WTC11 (cell line): ENCODE measurements around the gene FANCC. TPM values are rescaled to one million over a fixed set of nuclear protein-coding genes. Genes with fewer than 3 reads are reported as not detected.

Experiments
- ATAC-seq: fragments of 200-7000 bp; cut with Tn5 transposase; 2 replicates; pipeline ENCODE4 v1.10.0; 2021; ENCODE audit warnings: mild to moderate bottlenecking, moderate library complexity
- CTCF ChIA-PET: fragments of 300-600 bp; sonication (Branson Sonifier 250); formaldehyde crosslinking; loops from one replicate; lab custom pipeline; 2021; ENCODE audit warnings: antibody characterized with exemption; lab: Charles Lee
- POLR2A ChIA-PET: fragments of 350-600 bp; sonication (Branson Sonifier 250); formaldehyde crosslinking; loops from one replicate; lab custom pipeline; 2021; ENCODE audit warnings: antibody characterized with exemption; lab: Charles Lee
- DNase-seq: peaks from one replicate; pipeline ENCODE4 v3.0.0; 2021; ENCODE audit warnings: low spot score
- H3K27ac Mint-ChIP-seq: 2 replicates; pipeline ENCODE4 v1.8.0; 2021; ENCODE audit warnings: mixed read lengths
- H3K27me3 Mint-ChIP-seq: 2 replicates; pipeline ENCODE4 v1.8.0; 2021; ENCODE audit warnings: low read depth, mild to moderate bottlenecking, moderate library complexity, mixed read lengths
- H3K36me3 Mint-ChIP-seq: 2 replicates; pipeline ENCODE4 v1.8.0; 2021; ENCODE audit warnings: mixed read lengths
- H3K4me1 Mint-ChIP-seq: 2 replicates; pipeline ENCODE4 v1.8.0; 2022; ENCODE audit warnings: mixed read lengths
- H3K4me3 Mint-ChIP-seq: 2 replicates; pipeline ENCODE4 v1.8.0; 2021; ENCODE audit warnings: mild to moderate bottlenecking, moderate library complexity, mixed read lengths
- H3K9me3 Mint-ChIP-seq: 2 replicates; pipeline ENCODE4 v1.8.0; 2021; ENCODE audit warnings: mixed read lengths
- CBFB ChIP-seq: sonication (generic); formaldehyde crosslinking; IDR thresholded peaks from 2 replicates; pipeline ENCODE4 v1.8.1; 2022; ENCODE audit warnings: mild to moderate bottlenecking, low read depth, missing genetic modification reagents
- CREB1 ChIP-seq: sonication (generic); formaldehyde crosslinking; IDR thresholded peaks from 2 replicates; pipeline ENCODE4 v1.8.0; 2023; ENCODE audit warnings: mild to moderate bottlenecking, missing genetic modification reagents
- ERG ChIP-seq: fragments of 250-450 bp; sonication (Bioruptor Pico); IDR thresholded peaks from 2 replicates; pipeline ENCODE4 v1.8.0; 2021; ENCODE audit warnings: mild to moderate bottlenecking
- ETV6 ChIP-seq: sonication (generic); formaldehyde crosslinking; IDR thresholded peaks from 2 replicates; pipeline ENCODE4 v1.8.1; 2022; ENCODE audit warnings: mild to moderate bottlenecking, missing genetic modification reagents
- FOXK1 ChIP-seq: sonication (generic); formaldehyde crosslinking; IDR thresholded peaks from 2 replicates; pipeline ENCODE4 v1.8.0; 2022; ENCODE audit warnings: mild to moderate bottlenecking, moderate library complexity, missing genetic modification reagents
- GRHL2 ChIP-seq: fragments of 250-450 bp; sonication (Bioruptor Pico); IDR thresholded peaks from 2 replicates; pipeline ENCODE4 v1.8.0; 2022; ENCODE audit warnings: mild to moderate bottlenecking, moderate library complexity; ENCODE audit not compliant: insufficient replicate concordance, severe bottlenecking
- IRF2 ChIP-seq: sonication (generic); formaldehyde crosslinking; IDR thresholded peaks from 2 replicates; pipeline ENCODE4 v1.8.0; 2022; ENCODE audit warnings: low read depth, missing genetic modification reagents, borderline replicate concordance
- JAZF1 ChIP-seq: fragments of 250-450 bp; sonication (Bioruptor Pico); IDR thresholded peaks from 2 replicates; pipeline ENCODE4 v1.9.0; 2021; ENCODE audit warnings: moderate library complexity, mild to moderate bottlenecking, inconsistent platforms
- NFYB ChIP-seq: sonication (generic); formaldehyde crosslinking; conservative IDR thresholded peaks from 2 replicates; pipeline ENCODE4 v1.8.0; 2022; ENCODE audit warnings: low read depth, missing genetic modification reagents
- PRRX2 ChIP-seq: fragments of 250-450 bp; sonication (Bioruptor Pico); IDR thresholded peaks from 2 replicates; pipeline ENCODE4 v1.8.0; 2021; ENCODE audit warnings: mild to moderate bottlenecking
- RORB ChIP-seq: fragments of 250-450 bp; sonication (Bioruptor Pico); IDR thresholded peaks from 2 replicates; pipeline ENCODE4 v1.9.0; 2021; ENCODE audit warnings: mild to moderate bottlenecking
- SMAD3 ChIP-seq: sonication (generic); formaldehyde crosslinking; IDR thresholded peaks from 2 replicates; pipeline ENCODE4 v1.8.0; 2022; ENCODE audit warnings: missing genetic modification reagents, mild to moderate bottlenecking, borderline replicate concordance
- ZNF263 ChIP-seq: sonication (generic); formaldehyde crosslinking; IDR thresholded peaks from 2 replicates; pipeline ENCODE4 v1.8.1; 2022; ENCODE audit warnings: low read depth, mild to moderate bottlenecking, moderate library complexity, missing genetic modification reagents
- ZNF671 ChIP-seq: fragments of 250-450 bp; sonication (Bioruptor Pico); IDR thresholded peaks from 2 replicates; pipeline ENCODE4 v1.8.0; 2021; ENCODE audit warnings: mild to moderate bottlenecking
- total RNA-seq: library from RNA; stranded (reverse); gene quantifications from 3 replicates; pipeline ENCODE4 v1.2.3, GENCODE V29; 2021
- TF ChIP-seq, protein P1 (sequence below): sonication (generic); formaldehyde crosslinking; IDR thresholded peaks from 2 replicates; pipeline ENCODE4 v1.8.1; 2023; ENCODE audit warnings: mild to moderate bottlenecking, missing genetic modification reagents, borderline replicate concordance
- TF ChIP-seq, protein P2 (sequence below): fragments of 250-450 bp; sonication (Bioruptor Pico); IDR thresholded peaks from 2 replicates; pipeline ENCODE4 v1.9.0; 2021; ENCODE audit warnings: mild to moderate bottlenecking, borderline replicate concordance
- TF ChIP-seq, protein P3 (sequence below): sonication (generic); formaldehyde crosslinking; conservative IDR thresholded peaks from 2 replicates; pipeline ENCODE4 v1.8.1; 2023; ENCODE audit warnings: mild to moderate bottlenecking, low read depth, missing genetic modification reagents, moderate library complexity
- TF ChIP-seq, protein P4 (sequence below): sonication (generic); formaldehyde crosslinking; IDR thresholded peaks from 2 replicates; pipeline ENCODE4 v1.8.1; 2023; ENCODE audit warnings: mild to moderate bottlenecking, missing genetic modification reagents, moderate library complexity

The FANCC gene
- total RNA-seq, 1 experiment from 2014 or later: 10.9 TPM

- no peak for DNase-seq
- Mint-ChIP-seq H3K4me1 (peaks cover 46% of the 10 kb centered on the region), H3K9me3 (no peaks in the 10 kb centered on the region), H3K36me3 (no peaks in the 10 kb centered on the region), H3K27ac (peak overlapping the region; percentile 68; the same call in 1 of the 2 replicates), H3K4me3 (no peak overlapping the region), H3K27me3 (no peaks in the 10 kb centered on the region)
- POLR2A ChIA-PET: no interaction called here
- ATAC-seq: no peak
- TF ChIP-seq CBFB (CRISPR knock-in tag) (no peak), ETV6 (CRISPR knock-in tag) (no peak), GRHL2 (no peak), NFYB (CRISPR knock-in tag) (no peak), SMAD3 (no peak), CREB1 (CRISPR knock-in tag) (no peak), IRF2 (CRISPR knock-in tag) (no peak), ZNF263 (no peak)
- TF ChIP-seq, protein P1, sequence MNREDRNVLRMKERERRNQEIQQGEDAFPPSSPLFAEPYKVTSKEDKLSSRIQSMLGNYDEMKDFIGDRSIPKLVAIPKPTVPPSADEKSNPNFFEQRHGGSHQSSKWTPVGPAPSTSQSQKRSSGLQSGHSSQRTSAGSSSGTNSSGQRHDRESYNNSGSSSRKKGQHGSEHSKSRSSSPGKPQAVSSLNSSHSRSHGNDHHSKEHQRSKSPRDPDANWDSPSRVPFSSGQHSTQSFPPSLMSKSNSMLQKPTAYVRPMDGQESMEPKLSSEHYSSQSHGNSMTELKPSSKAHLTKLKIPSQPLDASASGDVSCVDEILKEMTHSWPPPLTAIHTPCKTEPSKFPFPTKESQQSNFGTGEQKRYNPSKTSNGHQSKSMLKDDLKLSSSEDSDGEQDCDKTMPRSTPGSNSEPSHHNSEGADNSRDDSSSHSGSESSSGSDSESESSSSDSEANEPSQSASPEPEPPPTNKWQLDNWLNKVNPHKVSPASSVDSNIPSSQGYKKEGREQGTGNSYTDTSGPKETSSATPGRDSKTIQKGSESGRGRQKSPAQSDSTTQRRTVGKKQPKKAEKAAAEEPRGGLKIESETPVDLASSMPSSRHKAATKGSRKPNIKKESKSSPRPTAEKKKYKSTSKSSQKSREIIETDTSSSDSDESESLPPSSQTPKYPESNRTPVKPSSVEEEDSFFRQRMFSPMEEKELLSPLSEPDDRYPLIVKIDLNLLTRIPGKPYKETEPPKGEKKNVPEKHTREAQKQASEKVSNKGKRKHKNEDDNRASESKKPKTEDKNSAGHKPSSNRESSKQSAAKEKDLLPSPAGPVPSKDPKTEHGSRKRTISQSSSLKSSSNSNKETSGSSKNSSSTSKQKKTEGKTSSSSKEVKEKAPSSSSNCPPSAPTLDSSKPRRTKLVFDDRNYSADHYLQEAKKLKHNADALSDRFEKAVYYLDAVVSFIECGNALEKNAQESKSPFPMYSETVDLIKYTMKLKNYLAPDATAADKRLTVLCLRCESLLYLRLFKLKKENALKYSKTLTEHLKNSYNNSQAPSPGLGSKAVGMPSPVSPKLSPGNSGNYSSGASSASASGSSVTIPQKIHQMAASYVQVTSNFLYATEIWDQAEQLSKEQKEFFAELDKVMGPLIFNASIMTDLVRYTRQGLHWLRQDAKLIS (CRISPR knock-in tag): no peak
- TF ChIP-seq, protein P2, sequence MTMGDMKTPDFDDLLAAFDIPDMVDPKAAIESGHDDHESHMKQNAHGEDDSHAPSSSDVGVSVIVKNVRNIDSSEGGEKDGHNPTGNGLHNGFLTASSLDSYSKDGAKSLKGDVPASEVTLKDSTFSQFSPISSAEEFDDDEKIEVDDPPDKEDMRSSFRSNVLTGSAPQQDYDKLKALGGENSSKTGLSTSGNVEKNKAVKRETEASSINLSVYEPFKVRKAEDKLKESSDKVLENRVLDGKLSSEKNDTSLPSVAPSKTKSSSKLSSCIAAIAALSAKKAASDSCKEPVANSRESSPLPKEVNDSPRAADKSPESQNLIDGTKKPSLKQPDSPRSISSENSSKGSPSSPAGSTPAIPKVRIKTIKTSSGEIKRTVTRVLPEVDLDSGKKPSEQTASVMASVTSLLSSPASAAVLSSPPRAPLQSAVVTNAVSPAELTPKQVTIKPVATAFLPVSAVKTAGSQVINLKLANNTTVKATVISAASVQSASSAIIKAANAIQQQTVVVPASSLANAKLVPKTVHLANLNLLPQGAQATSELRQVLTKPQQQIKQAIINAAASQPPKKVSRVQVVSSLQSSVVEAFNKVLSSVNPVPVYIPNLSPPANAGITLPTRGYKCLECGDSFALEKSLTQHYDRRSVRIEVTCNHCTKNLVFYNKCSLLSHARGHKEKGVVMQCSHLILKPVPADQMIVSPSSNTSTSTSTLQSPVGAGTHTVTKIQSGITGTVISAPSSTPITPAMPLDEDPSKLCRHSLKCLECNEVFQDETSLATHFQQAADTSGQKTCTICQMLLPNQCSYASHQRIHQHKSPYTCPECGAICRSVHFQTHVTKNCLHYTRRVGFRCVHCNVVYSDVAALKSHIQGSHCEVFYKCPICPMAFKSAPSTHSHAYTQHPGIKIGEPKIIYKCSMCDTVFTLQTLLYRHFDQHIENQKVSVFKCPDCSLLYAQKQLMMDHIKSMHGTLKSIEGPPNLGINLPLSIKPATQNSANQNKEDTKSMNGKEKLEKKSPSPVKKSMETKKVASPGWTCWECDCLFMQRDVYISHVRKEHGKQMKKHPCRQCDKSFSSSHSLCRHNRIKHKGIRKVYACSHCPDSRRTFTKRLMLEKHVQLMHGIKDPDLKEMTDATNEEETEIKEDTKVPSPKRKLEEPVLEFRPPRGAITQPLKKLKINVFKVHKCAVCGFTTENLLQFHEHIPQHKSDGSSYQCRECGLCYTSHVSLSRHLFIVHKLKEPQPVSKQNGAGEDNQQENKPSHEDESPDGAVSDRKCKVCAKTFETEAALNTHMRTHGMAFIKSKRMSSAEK: no peak
- TF ChIP-seq, protein P3, sequence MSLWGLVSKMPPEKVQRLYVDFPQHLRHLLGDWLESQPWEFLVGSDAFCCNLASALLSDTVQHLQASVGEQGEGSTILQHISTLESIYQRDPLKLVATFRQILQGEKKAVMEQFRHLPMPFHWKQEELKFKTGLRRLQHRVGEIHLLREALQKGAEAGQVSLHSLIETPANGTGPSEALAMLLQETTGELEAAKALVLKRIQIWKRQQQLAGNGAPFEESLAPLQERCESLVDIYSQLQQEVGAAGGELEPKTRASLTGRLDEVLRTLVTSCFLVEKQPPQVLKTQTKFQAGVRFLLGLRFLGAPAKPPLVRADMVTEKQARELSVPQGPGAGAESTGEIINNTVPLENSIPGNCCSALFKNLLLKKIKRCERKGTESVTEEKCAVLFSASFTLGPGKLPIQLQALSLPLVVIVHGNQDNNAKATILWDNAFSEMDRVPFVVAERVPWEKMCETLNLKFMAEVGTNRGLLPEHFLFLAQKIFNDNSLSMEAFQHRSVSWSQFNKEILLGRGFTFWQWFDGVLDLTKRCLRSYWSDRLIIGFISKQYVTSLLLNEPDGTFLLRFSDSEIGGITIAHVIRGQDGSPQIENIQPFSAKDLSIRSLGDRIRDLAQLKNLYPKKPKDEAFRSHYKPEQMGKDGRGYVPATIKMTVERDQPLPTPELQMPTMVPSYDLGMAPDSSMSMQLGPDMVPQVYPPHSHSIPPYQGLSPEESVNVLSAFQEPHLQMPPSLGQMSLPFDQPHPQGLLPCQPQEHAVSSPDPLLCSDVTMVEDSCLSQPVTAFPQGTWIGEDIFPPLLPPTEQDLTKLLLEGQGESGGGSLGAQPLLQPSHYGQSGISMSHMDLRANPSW (CRISPR knock-in tag): no peak
- CTCF ChIA-PET: interaction anchor here (2.9 kb wide), 1 partner anchor 69 kb away, joined by 13 read pairs; no protein-coding TSS in a partner anchor
Measured at GRCh38 chr9:95058795-95059386, 258.6 kb downstream of the FANCC start.

DNA sequence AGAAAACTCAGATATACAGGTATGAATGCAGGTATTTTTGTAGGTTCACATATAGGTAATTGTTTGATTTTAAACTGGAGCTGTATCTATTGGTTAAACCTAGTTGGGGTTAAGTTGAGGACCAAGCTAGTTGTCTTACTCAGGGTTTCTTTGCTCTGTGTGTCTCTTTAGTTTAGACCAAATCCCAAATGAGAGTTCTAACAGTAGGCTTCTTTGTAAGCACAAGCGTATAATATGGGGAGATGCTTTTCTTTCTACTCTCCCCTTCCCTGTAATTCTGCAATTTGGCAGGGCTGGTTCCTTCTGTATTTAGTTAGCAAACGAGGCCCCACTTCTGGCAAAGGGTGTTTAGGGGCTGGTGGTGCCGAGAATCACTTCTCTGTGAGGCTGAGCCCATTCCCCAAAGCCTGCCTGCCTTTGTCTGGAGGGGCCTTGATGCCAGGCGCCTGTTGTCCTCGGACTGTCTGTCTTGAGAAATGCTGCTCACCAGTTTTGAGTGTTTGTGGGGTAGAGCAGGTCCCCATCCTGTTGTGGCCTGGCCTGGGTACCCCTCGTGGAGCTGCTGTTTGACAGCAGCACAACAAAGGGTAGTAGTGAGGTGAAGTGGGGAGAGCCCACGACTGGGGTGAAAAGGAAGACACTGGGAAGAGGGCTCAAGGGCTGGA is 259.3 kb downstream of the FANCC start:
- H3K36me3 Mint-ChIP-seq: no peaks in the 10 kb centered on the region
- no peaks in the 10 kb centered on the region for H3K9me3 Mint-ChIP-seq
- H3K27ac Mint-ChIP-seq: peak overlapping the region; percentile 68
- POLR2A ChIA-PET: no interaction called here
- ATAC-seq: no peak
- peaks cover 41% of the 10 kb centered on the region for H3K4me1 Mint-ChIP-seq
- H3K27me3 Mint-ChIP-seq: no peaks in the 10 kb centered on the region
- no peak overlapping the region for H3K4me3 Mint-ChIP-seq
- DNase-seq: no peak
- CTCF ChIA-PET: interaction anchor here (1.0 to 2.9 kb wide), 5 partner anchors 13 to 74 kb away, joined by 3 to 13 read pairs (median 4); no protein-coding TSS in a partner anchor
- no peak for TF ChIP-seq ZNF671
- no peak for TF ChIP-seq PRRX2
- TF ChIP-seq RORB (CRISPR knock-in tag): no peak
- no peak for TF ChIP-seq ZNF263
- no peak for TF ChIP-seq JAZF1 (CRISPR knock-in tag)
- no peak for TF ChIP-seq ERG (CRISPR knock-in tag)
- no peak for TF ChIP-seq FOXK1 (CRISPR knock-in tag)
- TF ChIP-seq, protein P4, sequence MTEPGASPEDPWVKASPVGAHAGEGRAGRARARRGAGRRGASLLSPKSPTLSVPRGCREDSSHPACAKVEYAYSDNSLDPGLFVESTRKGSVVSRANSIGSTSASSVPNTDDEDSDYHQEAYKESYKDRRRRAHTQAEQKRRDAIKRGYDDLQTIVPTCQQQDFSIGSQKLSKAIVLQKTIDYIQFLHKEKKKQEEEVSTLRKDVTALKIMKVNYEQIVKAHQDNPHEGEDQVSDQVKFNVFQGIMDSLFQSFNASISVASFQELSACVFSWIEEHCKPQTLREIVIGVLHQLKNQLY (CRISPR knock-in tag): no peak
